WERI-Rb-1 (cell line): Measurements from ENCODE around the gene HSPA2.

Source experiments
- DNase-seq: peaks from one replicate; pipeline ENCODE4 v3.0.0-alpha.2; 2020
- H3K27ac ChIP-seq: fragments of 250-450 bp; sonication (Bioruptor Pico); 2 replicates; pipeline ENCODE4 v1.5.1; 2020; ENCODE audit warnings: mild to moderate bottlenecking, moderate library complexity
- H3K27me3 ChIP-seq: fragments of 250-450 bp; sonication (Bioruptor Pico); 2 replicates; pipeline ENCODE4 v1.5.1; 2021; ENCODE audit warnings: mild to moderate bottlenecking, low read depth, moderate library complexity; ENCODE audit not compliant: insufficient read depth, severe bottlenecking
- H3K36me3 ChIP-seq: fragments of 250-450 bp; sonication (Bioruptor Pico); 2 replicates; pipeline ENCODE4 v1.5.1; 2020; ENCODE audit warnings: mild to moderate bottlenecking, moderate library complexity
- H3K4me3 ChIP-seq: 2 replicates; pipeline ENCODE4 v1.5.1; 2011; ENCODE audit warnings: low read depth, mild to moderate bottlenecking, control low read depth, low read length
- H3K9me3 ChIP-seq: fragments of 250-450 bp; sonication (Bioruptor Pico); 2 replicates; pipeline ENCODE4 v1.5.1; 2021; ENCODE audit warnings: mild to moderate bottlenecking, moderate library complexity; ENCODE audit not compliant: severe bottlenecking
- TF ChIP-seq, protein P1 (sequence below): IDR thresholded peaks from 2 replicates; pipeline ENCODE4 v1.5.1; 2011; ENCODE audit warnings: low read depth, mild to moderate bottlenecking, control low read depth, inconsistent platforms, low read length

The HSPA2 gene

DNA sequence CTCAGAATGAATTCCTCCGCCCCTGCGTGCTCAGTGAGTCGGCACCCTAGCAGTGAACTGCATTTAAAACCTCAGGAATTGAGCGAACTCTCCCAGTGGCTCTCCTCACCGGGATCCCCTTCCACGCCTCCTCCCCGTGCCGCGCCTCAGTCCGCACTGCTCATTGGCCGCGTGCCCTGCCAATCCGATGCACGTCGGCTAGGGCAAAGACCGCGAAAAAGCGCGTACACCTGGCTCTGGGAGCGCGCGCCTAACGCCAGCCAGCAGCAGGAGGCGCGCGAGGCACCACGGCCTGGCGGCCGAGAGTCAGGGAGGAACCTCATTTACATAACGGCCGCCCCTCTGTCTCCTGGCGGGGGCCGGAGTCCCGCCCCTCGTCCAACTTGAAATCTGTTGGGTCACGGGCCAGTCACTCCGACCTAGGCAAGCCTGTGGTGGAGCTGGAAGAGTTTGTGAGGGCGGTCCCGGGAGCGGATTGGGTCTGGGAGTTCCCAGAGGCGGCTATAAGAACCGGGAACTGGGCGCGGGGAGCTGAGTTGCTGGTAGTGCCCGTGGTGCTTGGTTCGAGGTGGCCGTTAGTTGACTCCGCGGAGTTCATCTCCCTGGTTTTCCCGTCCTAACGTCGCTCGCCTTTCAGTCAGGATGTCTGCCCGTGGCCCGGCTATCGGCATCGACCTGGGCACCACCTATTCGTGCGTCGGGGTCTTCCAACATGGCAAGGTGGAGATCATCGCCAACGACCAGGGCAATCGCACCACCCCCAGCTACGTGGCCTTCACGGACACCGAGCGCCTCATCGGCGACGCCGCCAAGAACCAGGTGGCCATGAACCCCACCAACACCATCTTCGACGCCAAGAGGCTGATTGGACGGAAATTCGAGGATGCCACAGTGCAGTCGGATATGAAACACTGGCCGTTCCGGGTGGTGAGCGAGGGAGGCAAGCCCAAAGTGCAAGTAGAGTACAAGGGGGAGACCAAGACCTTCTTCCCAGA lies at the start of gene HSPA2:
Gene HSPA2 (plus strand): TSS at position 534 of the 995 bp plus-strand sequence. CDS start 109 bp downstream, at position 643.
- Histone ChIP-seq H3K27ac (no peak within 1 kb of the TSS), H3K4me3 (no peak within 1 kb of the TSS), H3K27me3 (no peaks in the 10 kb centered on the region), H3K9me3 (peaks cover 13% of the 10 kb centered on the region), H3K36me3 (no peaks in the 10 kb centered on the region)
- TF ChIP-seq, protein P1, sequence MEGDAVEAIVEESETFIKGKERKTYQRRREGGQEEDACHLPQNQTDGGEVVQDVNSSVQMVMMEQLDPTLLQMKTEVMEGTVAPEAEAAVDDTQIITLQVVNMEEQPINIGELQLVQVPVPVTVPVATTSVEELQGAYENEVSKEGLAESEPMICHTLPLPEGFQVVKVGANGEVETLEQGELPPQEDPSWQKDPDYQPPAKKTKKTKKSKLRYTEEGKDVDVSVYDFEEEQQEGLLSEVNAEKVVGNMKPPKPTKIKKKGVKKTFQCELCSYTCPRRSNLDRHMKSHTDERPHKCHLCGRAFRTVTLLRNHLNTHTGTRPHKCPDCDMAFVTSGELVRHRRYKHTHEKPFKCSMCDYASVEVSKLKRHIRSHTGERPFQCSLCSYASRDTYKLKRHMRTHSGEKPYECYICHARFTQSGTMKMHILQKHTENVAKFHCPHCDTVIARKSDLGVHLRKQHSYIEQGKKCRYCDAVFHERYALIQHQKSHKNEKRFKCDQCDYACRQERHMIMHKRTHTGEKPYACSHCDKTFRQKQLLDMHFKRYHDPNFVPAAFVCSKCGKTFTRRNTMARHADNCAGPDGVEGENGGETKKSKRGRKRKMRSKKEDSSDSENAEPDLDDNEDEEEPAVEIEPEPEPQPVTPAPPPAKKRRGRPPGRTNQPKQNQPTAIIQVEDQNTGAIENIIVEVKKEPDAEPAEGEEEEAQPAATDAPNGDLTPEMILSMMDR = no peak
- no peak for DNase-seq

DNA sequence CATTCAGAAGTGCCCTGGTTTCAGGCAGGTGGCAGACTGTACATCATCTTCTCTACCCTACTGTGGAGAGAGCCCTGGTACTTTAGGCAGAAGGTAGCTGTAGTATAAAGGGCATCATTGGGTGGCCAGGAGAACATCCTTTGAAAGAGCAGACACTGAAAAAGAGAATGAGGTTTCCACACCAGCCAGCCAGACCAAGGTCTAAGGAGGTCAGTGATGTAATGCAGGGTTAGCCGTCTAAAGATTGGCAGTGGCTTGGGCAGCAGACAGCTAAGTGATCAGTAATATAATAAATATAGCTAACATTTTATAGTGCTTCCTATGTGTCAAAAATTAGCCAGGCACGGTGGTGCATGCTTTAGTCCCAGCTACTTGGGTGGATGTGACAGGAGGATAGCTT lies 48.9 kb upstream of the HSPA2 start:
- DNase-seq = no peak
- Histone ChIP-seq H3K9me3 (no peaks in the 10 kb centered on the region), H3K27ac (no peak overlapping the region), H3K36me3 (peaks cover 23% of the 10 kb centered on the region), H3K4me3 (no peak overlapping the region), H3K27me3 (no peaks in the 10 kb centered on the region)
- TF ChIP-seq, protein P1 = no peak

DNA sequence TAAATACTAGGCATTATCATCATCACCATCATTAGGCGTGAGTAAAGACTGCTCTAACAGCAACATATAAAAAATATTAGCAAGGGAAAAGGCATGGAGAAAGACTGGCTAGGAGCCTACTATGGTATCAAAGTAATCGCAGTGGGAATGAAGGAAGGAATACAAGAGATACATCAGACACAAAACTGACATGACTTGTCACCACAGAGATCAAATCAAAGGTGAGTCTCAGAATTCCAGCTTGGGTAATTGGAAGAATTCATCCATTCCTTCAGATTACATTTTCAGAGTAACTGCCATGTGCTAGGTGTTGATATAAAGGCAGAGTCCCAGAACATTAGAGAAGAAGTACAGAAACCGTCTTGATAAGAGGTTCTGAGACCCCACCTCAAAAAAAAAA lies 47.1 kb upstream of the HSPA2 start:
- peaks cover 16% of the 10 kb centered on the region for H3K36me3 ChIP-seq
- H3K4me3 ChIP-seq = no peak overlapping the region
- no peaks in the 10 kb centered on the region for H3K27me3 ChIP-seq
- no peak overlapping the region for H3K27ac ChIP-seq
- H3K9me3 ChIP-seq = no peaks in the 10 kb centered on the region
- no peak for DNase-seq
- TF ChIP-seq, protein P1 = no peak

DNA sequence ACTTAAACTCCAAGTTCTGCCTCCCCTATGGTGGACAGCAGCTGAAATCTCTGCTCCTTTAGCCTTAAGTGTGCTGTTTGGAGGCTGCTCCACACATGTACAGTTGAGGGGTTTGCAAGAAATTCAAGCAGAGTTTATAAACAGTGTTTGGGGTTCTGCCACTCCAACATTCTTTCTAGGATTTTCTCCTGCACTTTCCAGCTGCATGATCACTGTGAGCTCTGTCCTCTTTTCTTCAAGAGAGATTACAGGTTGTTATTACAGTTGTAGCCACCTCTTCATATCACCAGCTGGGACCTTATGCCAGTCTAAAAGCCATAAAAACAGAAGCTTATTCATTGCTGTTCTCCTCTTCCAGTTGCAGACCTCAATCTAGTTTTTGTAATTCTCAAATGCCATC lies 45.3 kb upstream of the HSPA2 start:
- peaks cover 8% of the 10 kb centered on the region for H3K36me3 ChIP-seq
- DNase-seq = no peak
- H3K27ac ChIP-seq = no peak overlapping the region
- TF ChIP-seq, protein P1 = no peak
- H3K9me3 ChIP-seq = no peaks in the 10 kb centered on the region
- no peak overlapping the region for H3K4me3 ChIP-seq
- no peaks in the 10 kb centered on the region for H3K27me3 ChIP-seq

DNA sequence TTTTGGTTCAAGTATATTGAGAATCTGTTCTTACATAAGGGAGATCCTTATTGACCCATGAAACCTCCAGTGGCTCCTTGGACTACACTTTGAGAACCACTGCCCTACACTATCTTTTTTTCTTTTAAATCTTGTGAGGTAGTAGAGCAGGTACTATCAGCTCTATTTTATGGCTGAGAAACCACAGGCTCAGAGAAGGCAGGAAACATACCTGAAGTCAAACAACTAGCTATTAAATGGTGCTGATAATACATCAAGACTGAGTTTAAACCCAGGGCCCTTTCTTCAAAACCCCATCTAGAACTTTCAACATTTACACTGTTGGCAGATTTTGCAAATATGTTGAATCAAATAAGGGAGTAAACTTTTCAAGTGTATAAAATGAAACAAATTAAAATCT lies 43.8 kb upstream of the HSPA2 start:
- DNase-seq = no peak
- no peak overlapping the region for H3K27ac ChIP-seq
- TF ChIP-seq, protein P1 = no peak
- no peaks in the 10 kb centered on the region for H3K9me3 ChIP-seq
- H3K36me3 ChIP-seq = peaks cover 5% of the 10 kb centered on the region
- H3K4me3 ChIP-seq = no peak overlapping the region
- no peaks in the 10 kb centered on the region for H3K27me3 ChIP-seq
